SK-N-MC (cell line): ENCODE data around the gene WTAP.
"Not testable (repeated sequence)": the region's sequence is repeated elsewhere in the genome, so short reads cannot be mapped to it uniquely, and the experiment has no call there.

Experiments used
- EZH2 ChIP-seq: fragments of 200-600 bp; sonication (generic); IDR thresholded peaks from one replicate; pipeline ENCODE4 v1.6.1; 2017; ENCODE audit warnings: antibody characterized with exemption
- FOXP2 ChIP-seq: optimal IDR thresholded peaks from 2 replicates; pipeline ENCODE3; 2011; ENCODE audit warnings: mild to moderate bottlenecking, moderate library complexity; ENCODE audit not compliant: insufficient read depth; ENCODE audit errors: extremely low read length, control extremely low read depth
- POLR2AphosphoS5 ChIP-seq: IDR thresholded peaks from 2 replicates; pipeline ENCODE4 v1.6.1; 2012; ENCODE audit warnings: mild to moderate bottlenecking, low read depth, low read length, borderline replicate concordance

DNA sequence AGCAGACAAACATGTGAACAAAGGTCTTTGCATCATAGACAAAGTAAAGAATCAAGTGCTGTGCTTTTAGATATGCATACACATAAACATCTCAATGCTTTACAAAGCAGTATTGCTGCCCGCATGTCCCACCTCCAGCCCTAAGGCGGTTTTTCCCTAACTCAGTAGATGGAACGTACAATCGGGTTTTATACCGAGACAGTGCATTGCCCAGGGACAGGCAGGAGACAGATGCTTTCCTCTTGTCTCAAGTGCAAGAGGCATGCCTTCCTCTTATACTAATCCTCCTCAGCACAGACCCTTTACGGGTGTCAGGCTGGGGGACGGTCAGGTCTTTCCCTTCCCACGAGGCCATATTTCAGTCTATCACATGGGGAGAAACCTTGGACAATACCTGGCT is 67.7 kb downstream of the WTAP start:
- not testable (repeated sequence) for TF ChIP-seq EZH2, POLR2AphosphoS5, FOXP2
